AG09309 (cell line): ENCODE data around the gene VWA7.

Experiments used
- DNase-seq: peaks from one replicate; pipeline ENCODE4 v3.0.0-alpha.2; 2010; ENCODE audit warnings: low read depth
- H3K4me3 ChIP-seq: 2 replicates; pipeline ENCODE4 v1.5.1; 2011; ENCODE audit warnings: mild to moderate bottlenecking, low read depth, low read length, moderate library complexity; ENCODE audit not compliant: control insufficient read depth
- TF ChIP-seq, protein P1 (sequence below): IDR thresholded peaks from 2 replicates; pipeline ENCODE4 v1.5.1; 2011; ENCODE audit warnings: mild to moderate bottlenecking, low read depth, low read length, inconsistent platforms; ENCODE audit not compliant: insufficient read depth, control insufficient read depth; ENCODE audit errors: missing control alignments

Gene VWA7

DNA sequence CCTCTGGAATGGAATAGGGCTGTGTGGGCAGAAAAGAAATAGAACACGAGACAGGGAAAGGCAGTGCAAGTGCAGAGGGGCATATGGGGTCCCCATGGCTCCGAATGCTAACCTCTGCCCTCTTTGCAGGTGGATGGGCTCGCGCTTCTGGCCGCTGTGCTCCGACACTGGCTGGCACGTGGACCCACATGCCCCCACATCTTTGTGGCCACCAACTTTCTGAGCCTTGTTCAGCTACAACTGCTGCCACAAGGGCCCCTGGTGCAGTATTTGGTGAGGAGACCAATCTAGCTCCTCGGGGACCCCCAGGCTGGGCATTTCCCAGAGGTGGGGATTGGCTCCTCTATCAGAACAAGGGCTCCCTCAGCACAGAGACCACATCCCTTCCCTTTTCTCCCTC is 15.8 kb downstream of the VWA7 start:
- TF ChIP-seq, protein P1, sequence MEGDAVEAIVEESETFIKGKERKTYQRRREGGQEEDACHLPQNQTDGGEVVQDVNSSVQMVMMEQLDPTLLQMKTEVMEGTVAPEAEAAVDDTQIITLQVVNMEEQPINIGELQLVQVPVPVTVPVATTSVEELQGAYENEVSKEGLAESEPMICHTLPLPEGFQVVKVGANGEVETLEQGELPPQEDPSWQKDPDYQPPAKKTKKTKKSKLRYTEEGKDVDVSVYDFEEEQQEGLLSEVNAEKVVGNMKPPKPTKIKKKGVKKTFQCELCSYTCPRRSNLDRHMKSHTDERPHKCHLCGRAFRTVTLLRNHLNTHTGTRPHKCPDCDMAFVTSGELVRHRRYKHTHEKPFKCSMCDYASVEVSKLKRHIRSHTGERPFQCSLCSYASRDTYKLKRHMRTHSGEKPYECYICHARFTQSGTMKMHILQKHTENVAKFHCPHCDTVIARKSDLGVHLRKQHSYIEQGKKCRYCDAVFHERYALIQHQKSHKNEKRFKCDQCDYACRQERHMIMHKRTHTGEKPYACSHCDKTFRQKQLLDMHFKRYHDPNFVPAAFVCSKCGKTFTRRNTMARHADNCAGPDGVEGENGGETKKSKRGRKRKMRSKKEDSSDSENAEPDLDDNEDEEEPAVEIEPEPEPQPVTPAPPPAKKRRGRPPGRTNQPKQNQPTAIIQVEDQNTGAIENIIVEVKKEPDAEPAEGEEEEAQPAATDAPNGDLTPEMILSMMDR = no peak
- H3K4me3 ChIP-seq = no peak overlapping the region
- DNase-seq = no peak

DNA sequence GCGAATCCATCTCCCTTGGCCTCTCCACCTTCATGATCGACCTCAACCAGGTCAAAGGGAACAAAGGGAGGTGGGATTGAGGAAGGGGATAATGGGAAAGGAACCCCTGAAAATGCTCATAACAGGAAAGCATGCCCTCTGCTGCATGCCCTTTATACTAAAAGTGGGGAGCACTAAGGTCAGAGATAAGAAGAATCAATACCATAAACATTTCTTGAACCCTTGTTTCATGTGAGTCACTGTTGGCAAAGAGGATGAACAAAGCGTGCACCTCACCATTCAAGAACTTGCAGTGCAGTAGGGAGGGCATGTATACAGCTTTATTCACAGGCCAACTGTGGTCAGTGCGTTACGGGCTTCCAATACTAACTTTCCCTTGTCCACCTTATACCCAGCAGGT is 16.3 kb downstream of the VWA7 start:
- TF ChIP-seq, protein P1 = no peak
- DNase-seq = no peak
- H3K4me3 ChIP-seq = no peak overlapping the region

DNA sequence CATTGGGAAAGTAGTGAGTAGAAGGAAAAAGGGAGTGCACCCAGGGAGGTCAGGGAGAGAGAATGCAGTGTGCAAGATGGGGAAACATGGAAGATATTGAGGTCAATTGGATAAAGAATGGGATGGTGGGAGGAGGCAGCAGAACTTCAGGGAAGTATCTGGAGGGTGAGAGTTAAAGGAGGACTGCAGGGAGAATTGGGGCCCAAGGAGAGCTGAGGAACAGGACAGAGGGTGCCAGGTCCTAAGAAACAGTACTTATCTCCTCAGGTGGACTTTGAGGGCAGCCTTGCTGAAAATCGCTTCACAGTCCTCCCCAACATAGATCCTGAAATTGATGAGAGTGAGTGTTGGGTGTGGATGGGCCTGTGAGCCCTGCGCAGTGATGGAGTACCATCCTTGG is 18.8 kb downstream of the VWA7 start:
- no peak overlapping the region for H3K4me3 ChIP-seq
- TF ChIP-seq, protein P1 = no peak
- no peak for DNase-seq

DNA sequence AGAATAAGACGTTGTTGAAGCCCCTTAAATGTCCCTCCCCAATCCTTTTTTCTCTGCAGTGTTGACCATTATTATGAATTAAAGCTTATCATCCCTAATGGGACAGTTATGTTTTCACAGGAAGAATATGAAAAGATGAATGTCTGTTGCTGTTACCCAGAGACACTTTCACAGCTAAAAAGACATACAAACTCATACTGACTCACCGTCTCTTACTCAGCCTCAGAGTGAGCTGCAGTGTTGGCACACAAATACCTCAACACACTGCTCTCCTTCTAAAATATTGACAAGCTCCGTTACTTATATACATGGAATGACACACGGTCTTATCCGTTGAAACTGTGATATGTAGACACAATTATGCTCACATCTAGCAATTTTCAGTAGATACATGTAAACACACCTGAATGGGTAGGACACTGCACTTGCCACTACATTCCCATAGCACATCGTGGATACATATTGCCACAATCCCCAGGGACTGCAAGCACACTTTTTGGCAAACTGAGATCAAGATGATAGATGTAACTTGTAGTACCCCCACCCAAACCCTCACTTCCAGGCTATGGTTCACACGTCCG is 24.3 kb downstream of the VWA7 start:
- DNase-seq = no peak
- H3K4me3 ChIP-seq = no peak overlapping the region
- TF ChIP-seq, protein P1 = no peak

DNA sequence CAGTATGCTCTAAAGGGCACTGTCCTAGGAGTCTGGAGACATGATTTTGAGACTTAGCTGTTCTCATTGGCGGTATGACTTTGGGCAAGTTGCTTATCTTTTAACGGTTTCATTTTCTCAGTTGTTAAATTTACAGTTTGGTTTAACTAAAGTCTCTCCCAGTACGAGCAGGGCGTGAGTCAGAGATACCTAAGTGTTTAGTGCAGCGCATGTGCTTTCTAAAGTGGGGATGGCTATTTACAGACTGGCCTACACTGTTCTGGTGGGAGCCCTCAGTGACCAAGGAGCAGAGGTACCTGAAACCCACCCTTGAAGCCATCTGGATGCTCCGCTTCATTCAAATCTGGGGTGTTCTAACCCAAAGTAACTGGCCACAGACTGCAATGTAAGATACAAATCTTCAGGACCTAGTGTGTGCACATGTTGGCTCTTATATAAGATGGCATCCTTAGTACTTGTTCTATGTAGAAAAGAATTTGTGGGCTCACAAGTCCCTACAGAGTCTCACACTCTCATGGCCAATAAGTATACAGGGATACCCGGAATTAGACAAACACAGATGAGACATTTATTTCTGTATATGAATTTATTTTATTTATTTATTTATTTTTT is 26.6 kb downstream of the VWA7 start:
- TF ChIP-seq, protein P1 = no peak
- no peak for DNase-seq
- no peak overlapping the region for H3K4me3 ChIP-seq

DNA sequence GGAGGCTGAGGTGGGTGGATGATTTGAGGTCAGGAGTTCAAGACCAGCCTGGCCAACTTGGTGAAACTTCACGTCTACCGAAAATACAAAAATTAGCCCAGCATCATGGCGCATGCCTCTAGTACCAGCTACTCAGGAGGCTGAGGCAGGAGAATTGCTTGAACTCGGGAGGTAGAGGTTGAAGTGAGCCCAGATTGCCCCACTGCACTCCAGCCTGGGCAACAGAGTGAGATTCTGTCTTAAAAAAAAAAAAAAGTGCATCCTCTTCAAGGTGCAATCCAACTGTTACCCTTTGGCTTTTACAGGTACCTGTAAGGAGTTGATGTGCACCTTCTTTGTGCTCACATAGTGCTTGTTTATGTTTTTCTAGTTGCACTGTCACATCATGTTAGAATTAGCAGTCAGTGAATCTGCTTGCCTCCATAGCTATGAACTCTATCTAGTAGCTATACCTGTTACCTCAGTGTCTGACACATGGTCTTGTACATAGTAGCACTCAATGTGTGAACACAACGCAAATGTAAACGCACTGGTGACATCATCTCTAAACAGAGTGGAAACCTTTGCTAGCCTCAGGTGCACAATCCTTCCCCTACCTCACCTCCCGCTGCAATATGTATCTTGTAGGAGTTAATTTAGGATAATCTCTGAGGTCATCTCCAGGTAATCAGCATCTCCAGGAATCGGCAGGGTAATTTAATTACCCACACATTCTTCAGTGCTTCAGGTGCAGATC is 27.7 kb downstream of the VWA7 start:
- H3K4me3 ChIP-seq = no peak overlapping the region
- DNase-seq = no peak
- TF ChIP-seq, protein P1 = no peak

DNA sequence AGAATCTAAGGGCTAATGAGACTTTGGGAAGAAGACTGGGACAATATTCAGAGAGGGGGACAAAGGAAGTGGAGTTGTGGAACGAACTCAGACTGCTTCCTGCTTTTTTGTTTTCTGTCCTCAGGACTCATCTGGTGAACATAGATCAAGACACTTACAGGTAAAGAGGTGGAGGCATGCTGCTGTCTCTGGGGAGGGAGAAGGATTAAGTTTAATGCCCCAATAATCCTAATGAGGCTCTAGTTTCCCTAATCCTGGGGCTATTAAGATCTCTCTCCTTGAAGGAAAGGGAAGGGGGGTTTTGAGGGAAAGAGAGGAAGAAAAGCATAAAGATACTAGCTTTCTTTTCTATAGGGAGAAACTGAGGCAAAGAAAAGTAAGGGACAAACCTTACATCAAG is 32.7 kb downstream of the VWA7 start:
- DNase-seq = no peak
- no peak overlapping the region for H3K4me3 ChIP-seq
- TF ChIP-seq, protein P1 = no peak
